GM12892 (cell line): ENCODE measurements around the gene RARB.

Experiments
- DNase-seq: peaks from one replicate; pipeline ENCODE4 v3.0.0; 2011; ENCODE audit not compliant: insufficient read length
- FAIRE-seq: peaks from 2 replicates; lab custom pipeline; 2011; peaks lifted over from hg19 to GRCh38; lab: Jason Lieb, UNC
- POLR2A ChIP-seq: IDR thresholded peaks from 2 replicates; pipeline ENCODE4 v1.6.1; 2011; ENCODE audit warnings: low read depth, low read length, control low read depth
- POLR2AphosphoS5 ChIP-seq: IDR thresholded peaks from 2 replicates; pipeline ENCODE4 v1.6.1; 2011; ENCODE audit warnings: low read depth, low read length, control low read depth
- TAF1 ChIP-seq: IDR thresholded peaks from 2 replicates; pipeline ENCODE4 v1.6.1; 2011; ENCODE audit warnings: low read depth, mild to moderate bottlenecking, control low read depth, low read length, borderline replicate concordance

RARB gene

DNA sequence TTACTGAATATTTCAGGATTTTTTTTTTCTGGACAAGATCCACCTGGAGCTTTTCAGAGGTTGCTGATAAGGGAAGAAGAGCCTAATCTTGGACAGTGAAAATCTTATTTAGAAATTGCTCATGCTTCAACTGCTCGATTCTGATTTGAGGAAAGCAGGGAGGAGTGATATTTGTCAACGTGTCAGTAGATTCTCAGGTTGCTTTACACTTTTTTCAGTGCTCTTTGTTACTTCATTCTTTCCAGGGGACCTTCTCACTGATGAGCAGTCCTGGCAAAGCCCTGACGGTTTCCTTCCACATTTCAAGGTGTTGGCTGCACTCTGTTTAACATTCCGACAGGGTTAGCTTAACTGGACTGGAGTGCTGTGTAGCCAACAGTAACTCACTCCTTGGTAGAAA is 24.1 kb upstream of the RARB start:
- no peak for TF ChIP-seq TAF1
- TF ChIP-seq POLR2A: no peak
- no peak for DNase-seq
- FAIRE-seq: no peak

DNA sequence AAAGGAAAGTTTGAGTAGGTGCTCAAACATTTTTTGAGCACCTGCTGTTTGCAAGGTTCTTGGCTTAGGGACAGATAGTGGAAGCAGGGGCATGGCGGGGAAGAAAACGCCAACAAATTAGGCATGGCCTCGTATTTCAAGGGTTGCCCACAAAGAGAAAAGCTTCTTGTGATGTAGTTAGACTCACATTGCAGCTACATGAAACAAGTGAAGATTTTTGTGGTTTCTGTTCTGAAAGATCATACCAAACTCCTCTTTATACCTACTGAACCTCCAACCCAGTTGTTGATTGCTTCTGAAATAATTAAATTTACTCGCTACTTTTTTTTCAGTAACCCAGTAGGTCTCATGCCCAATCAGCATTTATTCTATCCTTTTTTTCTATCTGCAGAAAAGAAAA is 23.5 kb upstream of the RARB start:
- DNase-seq (no peak), FAIRE-seq (no peak)
- no peak for TF ChIP-seq TAF1
- no peak for TF ChIP-seq POLR2A
- no peak for TF ChIP-seq POLR2AphosphoS5

GRCh38 chr3:25405335-25405734 is 22.7 kb upstream of the RARB start:
- no peak for DNase-seq
- no peak for FAIRE-seq
- TF ChIP-seq TAF1: no peak
- TF ChIP-seq POLR2AphosphoS5: no peak
- no peak for TF ChIP-seq POLR2A

- no peak for FAIRE-seq
- TF ChIP-seq POLR2AphosphoS5 (no peak), POLR2A (no peak), TAF1 (no peak)
- no peak for DNase-seq
These were observed 17.4 kb upstream of the RARB start for GRCh38 chr3:25410703-25411102.

- TF ChIP-seq POLR2AphosphoS5 (no peak), TAF1 (no peak), POLR2A (no peak)
- no peak for FAIRE-seq
- no peak for DNase-seq
These were observed 15.8 kb upstream of the RARB start for GRCh38 chr3:25412269-25412668.

GRCh38 chr3:25416176-25416575 is 11.9 kb upstream of the RARB start:
- DNase-seq: no peak

GRCh38 chr3:25418596-25418995 is 9.5 kb upstream of the RARB start:
- FAIRE-seq: no peak
- TF ChIP-seq TAF1 (no peak), POLR2A (no peak), POLR2AphosphoS5 (no peak)
- no peak for DNase-seq

More at GRCh38 chr3:25416176-25416575, 11.9 kb upstream of the RARB start:
- TF ChIP-seq POLR2A: no peak
- no peak for TF ChIP-seq POLR2AphosphoS5
- no peak for TF ChIP-seq TAF1
- FAIRE-seq: no peak

DNA sequence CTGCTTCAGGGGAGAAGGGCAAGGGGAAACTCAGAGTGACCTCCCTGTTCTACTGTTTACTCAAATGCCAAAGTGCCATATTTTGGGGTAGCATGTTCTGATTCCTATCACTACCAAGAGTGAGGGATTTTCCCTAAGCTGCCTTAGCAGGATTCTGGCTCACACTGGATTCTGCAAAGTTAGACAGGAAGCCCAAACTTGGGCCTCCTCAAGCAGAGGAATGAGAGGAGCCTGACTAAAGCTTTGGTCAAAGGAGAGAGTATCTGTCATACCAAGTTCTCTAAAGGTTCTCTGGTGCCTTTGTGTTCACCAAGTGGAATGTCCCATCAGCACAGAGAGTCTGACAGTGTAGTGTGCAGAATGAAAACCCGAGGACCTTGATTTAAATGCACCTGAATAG is 8.8 kb upstream of the RARB start:
- FAIRE-seq (no peak), DNase-seq (no peak)
- TF ChIP-seq POLR2AphosphoS5 (no peak), TAF1 (no peak), POLR2A (no peak)

DNA sequence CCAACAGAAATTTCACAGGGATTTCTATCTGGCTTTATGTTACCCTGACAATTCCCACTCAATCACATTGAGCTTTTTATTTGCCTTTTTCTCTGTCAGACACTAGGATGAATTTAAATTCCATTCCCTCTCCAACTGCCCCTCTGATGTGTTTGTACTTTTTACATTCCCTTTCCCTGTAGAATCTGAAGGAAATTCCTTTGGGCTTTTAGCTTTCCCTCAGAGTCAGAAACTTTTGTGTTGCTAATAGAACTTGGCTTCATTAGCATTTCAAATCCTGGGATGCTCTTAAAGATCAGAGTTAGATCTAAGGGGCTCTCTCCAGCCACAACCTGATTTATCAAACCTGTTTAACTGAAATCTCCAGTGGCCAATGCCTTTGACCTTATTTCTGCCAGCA is 7.9 kb upstream of the RARB start:
- DNase-seq: no peak
- TF ChIP-seq POLR2A (no peak), POLR2AphosphoS5 (no peak), TAF1 (no peak)
- FAIRE-seq: no peak

DNA sequence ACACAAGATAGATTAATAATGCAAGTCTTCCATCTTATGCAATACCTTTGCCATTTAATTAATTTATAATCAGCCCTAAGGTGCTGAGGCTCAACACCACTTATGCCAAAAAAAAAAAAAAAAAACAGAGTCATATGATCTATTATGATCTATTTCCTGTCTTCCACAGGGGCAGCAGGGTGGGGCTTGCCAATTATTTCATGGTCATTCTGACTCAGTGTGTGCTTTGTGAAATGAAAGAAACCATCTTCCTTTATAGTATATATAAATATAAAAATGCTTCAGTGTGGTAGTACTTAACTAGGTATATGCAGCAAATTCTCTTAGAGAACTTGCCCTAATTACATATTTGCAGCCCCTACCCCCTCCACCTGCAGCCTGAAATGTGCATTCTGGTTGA is 7.2 kb upstream of the RARB start:
- TF ChIP-seq TAF1 (no peak), POLR2A (no peak), POLR2AphosphoS5 (no peak)
- DNase-seq (no peak), FAIRE-seq (no peak)

GRCh38 chr3:25421747-25422146 is 6.3 kb upstream of the RARB start:
- FAIRE-seq (no peak), DNase-seq (no peak)
- no peak for TF ChIP-seq POLR2AphosphoS5
- TF ChIP-seq TAF1: no peak
- no peak for TF ChIP-seq POLR2A

GRCh38 chr3:25423780-25424588 is 4.1 kb upstream of the RARB start:
- no peak for TF ChIP-seq POLR2A
- no peak for TF ChIP-seq TAF1
- TF ChIP-seq POLR2AphosphoS5: no peak
- DNase-seq: no peak
- FAIRE-seq: no peak

DNA sequence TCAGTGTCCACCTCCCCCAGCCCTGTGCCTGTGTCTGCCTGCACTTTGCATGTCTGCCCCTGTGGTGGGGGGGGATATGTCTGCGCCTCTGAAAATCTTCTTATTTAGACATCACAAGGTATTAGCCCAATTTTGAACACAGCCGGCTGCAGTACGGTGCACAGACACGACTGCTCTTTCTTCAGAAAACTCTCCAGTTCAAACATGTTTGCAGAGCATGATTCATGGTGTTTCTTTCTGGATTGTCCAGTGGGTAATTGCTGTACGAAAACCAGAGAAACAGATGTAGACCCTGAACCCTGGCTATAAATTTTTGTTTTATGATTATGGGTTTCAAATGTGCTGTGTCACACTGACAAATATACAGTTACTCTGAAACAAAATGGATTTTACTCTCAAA is 3.4 kb upstream of the RARB start:
- TF ChIP-seq TAF1 (no peak), POLR2AphosphoS5 (no peak), POLR2A (no peak)
- no peak for DNase-seq
- no peak for FAIRE-seq
